HG03066 (cell line): ENCODE measurements around the gene HCAR2.
"Not testable (repeated sequence)": the region's sequence is repeated elsewhere in the genome, so short reads cannot be mapped to it uniquely, and the experiment has no call there.

Source experiments
- ATAC-seq: cut with Tn5 transposase; IDR thresholded peaks from one replicate; pipeline ENCODE4 v1.9.1; 2021; ENCODE audit warnings: low read depth; ENCODE audit not compliant: unreplicated experiment

Gene HCAR2

DNA sequence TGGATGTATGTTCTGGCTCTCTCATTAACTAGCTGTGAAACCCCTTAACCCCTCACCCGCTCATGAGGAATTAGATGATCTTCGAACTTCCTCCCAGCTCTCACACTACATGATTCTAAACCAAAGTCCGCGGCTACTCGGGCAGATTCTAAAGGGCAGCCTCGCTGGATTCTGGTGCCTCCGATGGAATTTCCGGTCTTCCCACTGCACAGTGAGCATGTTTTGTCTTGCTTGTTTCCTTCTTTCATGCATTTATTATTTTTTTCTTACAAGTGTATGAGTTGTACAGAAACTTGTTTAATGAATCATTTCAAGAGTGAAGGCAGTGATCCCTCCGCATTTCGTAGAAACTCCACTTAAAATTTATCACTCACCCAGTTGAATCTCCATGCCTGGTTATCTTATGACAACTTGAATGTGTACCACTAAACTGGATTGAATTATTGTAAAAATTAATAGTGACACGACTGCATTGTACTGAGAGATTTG lies 17.9 kb upstream of the HCAR2 start:
- no peak for ATAC-seq

DNA sequence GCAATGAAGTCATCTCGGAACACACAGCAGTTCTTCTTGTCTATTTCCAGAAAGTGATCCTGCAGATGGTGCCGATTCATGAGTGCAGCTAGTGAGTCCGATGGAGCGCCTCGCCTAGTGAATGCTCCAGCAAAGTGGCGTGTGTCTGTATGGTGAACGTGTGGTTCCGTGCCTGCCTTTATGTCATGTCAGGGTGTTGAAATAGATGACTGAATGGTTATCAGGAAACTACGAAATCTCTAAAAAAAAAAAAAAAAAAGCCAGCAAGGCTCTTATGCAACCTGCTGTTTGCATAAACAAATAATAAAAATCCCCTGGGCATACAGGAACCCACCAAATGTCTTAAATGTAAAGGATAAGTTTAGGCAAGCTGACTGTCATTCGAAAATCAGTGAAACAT lies 13.5 kb upstream of the HCAR2 start, which contains the start of gene HCAR3:
TSS of gene HCAR3 (minus strand) at position 154 of the 400 bp plus-strand sequence. CDS start at position 80, 74 bp downstream.
- not testable (repeated sequence) for ATAC-seq

DNA sequence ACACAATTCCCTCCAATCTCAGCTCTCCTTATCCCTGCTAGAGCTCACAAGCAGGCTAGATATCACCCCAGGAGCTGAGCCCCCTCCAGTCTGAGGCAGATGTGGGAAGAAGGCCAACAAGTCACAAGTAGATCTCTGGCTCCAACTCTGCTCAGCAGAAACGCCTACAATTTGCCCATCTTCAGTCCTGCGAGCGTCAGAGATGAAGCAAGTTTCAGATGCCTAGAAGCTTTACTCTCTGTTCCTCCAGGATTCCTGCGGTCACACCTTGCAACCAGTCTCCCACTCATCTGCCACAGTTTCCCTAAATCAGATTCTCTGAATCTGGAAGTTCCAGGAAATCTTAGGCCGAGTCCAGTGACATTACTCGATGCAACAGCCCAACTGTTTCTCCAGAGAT lies 12.1 kb upstream of the HCAR2 start:
- ATAC-seq: not testable (repeated sequence)

DNA sequence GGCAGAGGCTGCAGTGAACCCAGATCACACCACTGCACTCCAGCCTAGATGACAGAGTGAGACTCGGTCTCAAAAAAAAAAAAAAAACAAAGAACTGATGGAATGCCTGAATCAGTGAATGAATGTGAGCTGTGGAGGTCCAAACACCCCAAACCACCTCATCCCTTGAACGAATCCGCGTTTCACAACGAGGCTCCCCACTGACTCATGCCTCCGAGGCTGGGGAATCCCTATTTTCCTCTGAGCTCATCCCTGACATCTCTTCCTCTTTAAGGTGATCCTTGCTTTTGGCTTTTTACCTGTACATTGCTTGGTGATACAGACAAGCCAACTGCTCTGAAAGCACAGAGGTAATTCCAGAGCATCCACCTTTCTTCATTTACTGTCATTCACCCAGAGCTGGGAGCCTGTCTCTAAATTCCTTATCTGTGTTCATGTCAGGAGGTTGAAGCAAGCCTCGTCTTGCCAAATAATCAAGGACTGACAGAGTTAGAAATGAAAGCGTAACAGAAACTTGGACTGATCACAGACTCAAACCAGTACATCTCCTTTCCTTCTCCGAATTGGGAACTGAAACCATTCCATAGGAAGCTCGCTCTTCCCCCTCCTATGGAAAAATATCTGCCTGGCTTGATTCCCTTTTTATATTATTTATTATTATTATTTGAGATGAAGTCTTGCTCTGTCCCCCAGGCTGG lies 10.5 kb upstream of the HCAR2 start:
- not testable (repeated sequence) for ATAC-seq

DNA sequence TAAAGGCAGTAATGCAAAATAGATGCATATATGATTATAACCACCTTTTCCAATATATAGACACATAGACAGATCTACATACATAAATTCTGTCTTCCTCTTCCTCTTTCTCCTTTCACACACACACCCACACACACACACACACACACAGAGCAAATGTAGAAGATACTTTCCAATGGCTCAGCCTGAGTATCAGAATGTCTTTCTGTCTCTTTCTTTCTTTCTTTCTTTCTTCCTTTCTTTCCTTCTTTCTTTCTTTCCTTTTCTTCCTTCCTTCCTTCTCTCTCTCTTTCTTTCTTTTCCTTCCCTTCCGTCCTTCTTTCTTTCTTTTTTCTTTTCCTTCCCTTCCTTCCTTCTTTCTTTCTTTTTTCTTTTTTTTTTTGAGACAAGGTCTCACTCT lies 8.1 kb upstream of the HCAR2 start:
- not testable (repeated sequence) for ATAC-seq

DNA sequence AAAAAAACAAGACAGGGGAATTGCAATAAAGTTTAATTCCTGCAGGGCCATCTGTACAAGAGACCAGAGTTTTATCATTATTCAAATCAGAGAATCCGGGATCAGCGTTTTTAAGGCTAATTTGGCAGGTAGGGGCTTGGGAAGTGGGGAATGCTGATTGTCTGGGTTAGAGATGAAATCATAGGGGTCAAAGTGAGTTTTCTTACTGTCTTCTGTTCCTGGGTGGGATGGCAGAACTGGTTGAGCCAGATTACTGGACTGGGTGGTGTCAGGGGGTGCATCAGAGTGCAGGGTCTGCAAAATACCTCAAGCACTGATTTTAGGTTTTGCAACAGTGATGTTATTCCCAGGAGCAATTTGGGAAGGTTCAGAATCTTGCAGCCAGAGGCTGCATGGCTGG lies 7.2 kb upstream of the HCAR2 start:
- ATAC-seq: not testable (repeated sequence)

DNA sequence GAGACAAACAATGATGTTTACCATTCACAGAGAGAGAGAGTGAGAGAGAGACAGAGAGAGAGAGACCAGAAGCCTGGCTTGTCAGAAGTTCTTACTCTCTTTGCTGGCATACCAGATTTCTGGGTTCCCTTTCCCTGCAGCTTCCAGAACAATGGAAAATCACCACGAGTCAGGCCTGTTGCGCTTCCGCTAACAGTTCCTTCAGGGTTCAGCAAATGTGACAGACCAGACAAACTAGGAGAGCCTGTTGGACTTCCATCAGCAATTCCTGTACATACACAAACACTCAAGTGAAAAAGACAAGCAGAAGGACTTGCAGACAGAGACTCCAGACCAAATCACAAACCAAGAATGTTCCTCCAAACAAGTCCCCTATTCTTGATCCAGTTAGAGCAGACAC lies 6.1 kb upstream of the HCAR2 start:
- not testable (repeated sequence) for ATAC-seq

DNA sequence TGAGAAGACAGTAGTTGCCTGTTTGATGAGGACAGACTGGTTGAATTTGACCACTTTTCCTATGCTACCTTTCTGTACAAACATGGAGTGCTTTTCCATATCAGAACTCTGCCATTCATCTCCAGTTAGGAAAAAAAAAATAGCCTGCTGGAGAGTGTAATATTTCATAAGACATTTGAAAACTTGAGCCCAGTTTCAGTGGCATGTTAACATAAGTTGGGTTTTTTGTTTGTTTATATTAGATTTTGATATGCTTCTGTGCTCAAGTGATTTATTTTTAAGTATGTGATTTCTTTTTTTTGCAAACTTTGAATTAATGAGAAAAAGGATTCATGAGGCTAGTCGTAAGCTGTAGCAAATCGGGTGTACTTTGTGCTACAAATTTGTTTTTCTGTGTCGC lies 684 bp upstream of the HCAR2 start:
- ATAC-seq: not testable (repeated sequence)

DNA sequence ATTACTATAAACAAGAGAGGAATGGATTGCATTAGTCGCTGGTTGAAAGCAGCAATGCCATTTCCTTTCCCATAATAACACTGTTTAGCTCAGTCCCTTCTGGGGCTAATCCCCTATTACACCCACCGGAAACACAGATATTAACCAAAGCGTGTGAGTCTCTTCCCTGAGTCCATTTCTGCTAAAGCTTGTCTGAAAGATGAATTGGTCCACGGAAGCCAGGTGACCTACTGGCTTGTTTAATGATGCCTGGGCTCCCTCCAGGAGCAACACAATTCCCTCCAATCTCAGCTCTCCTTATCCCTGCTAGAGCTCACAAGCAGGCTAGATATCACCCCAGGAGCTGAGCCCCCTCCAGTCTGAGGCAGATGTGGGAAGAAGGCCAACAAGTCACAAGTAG lies 1.7 kb downstream of the HCAR2 start:
- ATAC-seq: not testable (repeated sequence)

DNA sequence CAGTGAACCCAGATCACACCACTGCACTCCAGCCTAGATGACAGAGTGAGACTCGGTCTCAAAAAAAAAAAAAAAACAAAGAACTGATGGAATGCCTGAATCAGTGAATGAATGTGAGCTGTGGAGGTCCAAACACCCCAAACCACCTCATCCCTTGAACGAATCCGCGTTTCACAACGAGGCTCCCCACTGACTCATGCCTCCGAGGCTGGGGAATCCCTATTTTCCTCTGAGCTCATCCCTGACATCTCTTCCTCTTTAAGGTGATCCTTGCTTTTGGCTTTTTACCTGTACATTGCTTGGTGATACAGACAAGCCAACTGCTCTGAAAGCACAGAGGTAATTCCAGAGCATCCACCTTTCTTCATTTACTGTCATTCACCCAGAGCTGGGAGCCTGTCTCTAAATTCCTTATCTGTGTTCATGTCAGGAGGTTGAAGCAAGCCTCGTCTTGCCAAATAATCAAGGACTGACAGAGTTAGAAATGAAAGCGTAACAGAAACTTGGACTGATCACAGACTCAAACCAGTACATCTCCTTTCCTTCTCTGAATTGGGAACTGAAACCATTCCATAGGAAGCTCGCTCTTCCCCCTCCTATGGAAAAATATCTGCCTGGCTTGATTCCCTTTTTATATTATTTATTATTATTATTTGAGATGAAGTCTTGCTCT lies 3.0 kb downstream of the HCAR2 start:
- not testable (repeated sequence) for ATAC-seq

DNA sequence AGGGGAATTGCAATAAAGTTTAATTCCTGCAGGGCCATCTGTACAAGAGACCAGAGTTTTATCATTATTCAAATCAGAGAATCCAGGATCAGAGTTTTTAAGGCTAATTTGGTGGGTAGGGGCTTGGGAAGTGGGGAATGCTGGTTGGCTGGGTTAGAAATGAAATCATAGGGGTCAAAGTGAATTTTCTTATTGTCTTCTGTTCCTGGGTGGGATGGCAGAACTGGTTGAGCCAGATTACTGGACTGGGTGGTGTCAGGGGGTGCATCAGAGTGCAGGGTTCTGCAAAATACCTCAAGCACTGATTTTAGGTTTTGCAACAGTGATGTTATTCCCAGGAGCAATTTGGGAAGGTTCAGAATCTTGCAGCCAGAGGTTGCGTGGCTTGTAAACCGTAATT lies 6.2 kb downstream of the HCAR2 start:
- not testable (repeated sequence) for ATAC-seq

DNA sequence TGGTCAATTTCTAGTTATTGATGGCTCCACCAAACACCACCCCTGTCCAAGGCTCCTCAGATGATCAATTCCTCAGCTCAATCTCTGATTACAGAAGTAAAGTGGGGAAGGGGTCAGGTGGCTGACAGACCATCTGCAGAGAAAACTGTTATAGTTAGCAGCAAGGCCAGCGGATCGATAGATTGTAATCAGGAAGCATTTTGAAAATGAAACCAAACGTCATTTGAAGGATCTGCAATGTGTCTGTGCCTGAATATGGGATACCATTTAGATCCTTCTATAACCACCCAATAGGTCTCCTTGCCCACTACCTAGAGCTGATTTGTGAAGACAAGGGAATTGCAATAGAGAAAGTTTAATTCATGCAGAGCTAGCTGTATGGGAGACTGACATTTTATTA lies 11.6 kb downstream of the HCAR2 start:
- ATAC-seq: no peak

DNA sequence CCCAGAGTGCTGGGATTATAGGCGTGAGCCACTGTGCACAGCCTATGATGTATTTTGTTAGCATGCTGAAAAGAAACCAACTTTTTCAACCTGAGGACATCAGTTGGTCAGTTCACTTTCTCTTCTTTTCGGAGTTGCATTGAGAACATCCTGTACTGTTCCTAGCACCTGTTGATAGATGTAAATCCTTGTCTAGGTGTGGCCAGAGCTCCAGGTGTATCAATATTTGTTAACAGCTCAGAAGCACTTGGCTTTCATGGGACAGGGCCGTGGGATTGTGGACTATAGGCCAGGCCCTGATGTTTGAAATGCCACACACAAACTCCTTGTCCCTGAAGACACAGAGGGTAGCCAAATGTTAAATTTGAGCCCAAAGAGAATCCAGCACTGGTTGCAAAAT lies 14.9 kb downstream of the HCAR2 start:
- ATAC-seq: no peak

DNA sequence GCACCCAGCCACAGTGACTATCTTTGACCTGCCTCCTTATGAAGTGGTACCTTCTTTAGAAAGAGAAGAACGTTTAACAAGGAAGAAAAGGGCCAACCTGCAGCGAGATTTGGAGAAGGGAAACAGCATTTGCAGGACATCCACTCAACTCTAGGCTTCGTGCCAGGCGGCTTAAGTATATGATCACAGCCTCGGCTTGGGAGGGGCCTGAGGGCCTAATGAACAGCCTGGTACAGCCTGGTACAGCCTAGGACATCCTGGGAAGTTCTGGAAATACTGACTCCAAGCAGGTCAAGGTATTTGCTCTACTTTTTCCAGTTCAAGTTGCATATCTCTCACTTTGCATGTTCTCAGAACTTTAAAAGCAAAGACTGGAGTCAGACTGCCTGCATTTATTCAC lies 16.1 kb downstream of the HCAR2 start:
- ATAC-seq: no peak

DNA sequence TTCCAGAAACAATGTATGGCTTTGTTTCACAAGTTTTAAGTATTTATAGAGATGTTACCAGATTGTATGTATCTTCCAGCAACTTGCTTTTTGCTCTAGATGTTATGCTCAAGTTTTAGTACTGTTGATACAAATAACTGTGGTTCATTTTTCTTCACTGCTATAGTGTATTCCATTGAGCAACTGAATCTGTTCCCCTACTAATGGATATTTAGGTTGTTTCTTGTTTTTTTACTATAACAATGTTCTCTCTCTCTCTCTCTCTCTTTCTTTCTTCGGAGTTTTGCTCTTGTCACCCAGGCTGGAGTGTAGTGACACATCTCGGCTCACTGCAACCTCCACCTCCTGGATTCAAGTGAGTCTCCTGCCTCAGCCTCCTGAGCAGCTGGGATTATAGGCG lies 16.6 kb downstream of the HCAR2 start:
- no peak for ATAC-seq

DNA sequence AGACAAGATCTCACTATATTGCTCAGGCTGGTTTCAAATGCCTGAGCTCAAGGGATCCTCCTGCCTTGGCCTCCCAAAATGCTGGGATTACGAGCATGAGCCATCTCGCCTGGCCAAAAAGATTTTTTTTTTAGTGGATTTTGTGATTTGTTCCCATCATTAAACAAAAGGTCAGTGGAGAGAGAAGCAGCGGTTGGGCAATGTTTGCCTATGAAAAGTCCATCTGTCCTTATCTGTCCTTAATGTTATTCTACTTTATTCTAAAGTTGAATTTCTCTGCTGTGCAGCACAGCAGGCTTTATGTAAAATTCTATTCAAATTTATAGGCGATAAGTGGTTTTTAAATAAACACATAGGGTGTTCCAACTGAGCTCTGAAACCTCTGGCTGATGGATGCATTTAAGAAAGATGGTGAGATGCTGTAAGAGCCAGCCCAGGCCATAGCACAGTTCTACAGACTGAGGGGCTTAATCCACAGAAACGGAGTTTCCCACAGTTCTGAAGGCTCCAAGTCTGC lies 18.8 kb downstream of the HCAR2 start:
- ATAC-seq: no peak

DNA sequence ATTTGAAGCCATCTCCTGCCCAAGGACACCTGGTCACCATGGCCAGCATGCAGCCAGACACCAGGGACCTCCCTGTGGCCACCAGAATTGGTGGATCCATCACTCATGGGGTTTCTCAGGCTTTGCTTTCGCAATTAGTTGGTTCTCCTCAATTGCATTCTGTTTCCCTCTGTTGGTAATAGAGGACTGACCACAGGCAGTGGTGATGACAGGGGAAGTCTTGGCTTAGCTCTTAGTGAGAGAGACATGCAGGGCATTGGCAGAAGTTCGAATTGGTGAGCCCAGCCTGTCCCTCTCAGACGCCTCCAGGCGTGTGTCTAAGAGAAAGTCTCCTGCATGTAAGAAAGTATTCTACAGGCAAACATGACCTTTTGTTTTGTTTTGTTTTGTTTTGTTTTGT lies 21.3 kb downstream of the HCAR2 start:
- ATAC-seq: no peak

DNA sequence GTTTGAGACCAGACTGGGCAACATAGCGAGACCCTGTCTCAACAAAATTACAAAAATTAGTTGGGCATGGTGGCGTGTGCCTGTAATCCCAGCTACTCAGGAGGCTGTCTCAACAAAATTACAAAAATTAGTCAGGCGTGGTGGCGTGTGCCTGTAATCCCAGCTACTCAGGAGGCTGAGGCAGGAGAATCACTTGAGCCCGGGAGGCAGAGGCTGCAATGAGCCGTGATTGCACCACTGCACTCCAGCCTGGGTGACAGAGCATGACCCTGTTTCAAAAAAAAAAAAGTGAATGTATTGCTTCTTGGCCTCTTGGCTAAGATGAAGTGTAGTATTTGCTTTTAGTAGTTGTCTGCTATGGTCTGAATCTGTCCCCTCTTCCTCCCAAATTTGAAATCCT lies 22.2 kb downstream of the HCAR2 start:
- not testable (repeated sequence) for ATAC-seq

DNA sequence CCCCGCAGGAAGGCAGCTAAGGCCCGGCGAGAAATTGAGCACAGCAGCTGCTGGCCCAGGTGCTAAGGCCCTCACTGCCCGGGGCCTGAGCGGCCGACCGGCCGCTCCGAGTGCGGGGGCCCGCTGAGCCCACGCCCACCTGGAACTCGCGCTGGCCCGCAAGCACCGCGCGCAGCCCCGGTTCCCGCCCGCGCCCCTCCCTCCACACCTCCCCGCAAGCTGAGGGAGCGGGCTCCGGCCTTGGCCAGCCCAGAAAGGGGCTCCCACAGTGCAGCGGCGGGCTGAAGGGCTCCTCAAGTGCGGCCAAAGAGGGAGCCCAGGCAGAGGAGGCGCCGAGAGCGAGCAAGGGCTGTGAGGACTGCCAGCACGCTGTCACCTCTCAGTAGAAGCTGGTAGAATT lies 26.4 kb downstream of the HCAR2 start:
- not testable (repeated sequence) for ATAC-seq

DNA sequence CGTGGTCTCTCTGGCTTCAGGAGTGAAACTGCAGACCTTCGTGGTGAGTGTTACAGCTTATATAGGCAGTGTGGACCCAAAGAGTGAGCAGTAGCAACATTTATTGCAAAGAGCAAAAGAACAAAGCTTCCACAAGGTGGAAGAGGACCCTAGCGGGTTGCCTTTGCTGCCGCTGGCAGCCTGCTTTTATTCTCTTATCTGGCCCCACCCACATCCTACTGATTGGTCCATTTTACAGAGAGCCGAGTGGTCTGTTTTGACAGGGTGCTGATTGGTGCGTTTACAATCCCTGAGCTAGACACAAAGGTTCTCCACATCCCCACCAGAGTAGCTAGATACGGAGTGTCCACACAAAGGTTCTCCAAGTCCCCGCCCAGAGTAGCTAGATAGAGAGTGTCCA lies 27.1 kb downstream of the HCAR2 start:
- ATAC-seq: not testable (repeated sequence)

DNA sequence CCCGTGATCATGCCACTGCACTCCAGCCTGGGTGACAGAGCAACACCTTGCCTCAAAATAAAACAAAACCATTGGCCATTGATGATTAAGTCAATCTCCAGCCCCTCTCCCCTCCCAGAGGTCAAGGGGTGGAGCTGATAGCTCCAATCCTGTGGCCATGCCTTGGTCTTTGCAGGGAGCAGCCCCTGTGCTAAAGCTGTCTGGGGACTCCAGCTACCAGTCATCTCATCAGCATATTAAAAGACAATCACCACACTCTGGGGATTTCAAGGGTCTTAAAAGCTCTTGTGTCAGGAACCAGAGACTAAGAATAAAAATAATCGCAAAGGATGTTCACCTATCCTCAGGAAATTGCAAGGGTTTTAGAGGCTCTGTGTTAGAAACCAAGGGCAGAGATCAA lies 30.6 kb downstream of the HCAR2 start:
- ATAC-seq: no peak
